Right lobe of liver (tissue), 4 donors: Measurements from ENCODE around the gene LHPP.

Experiments
- POLR2A ChIP-seq: fragments of 450-650 bp; IDR thresholded peaks from one replicate; pipeline ENCODE4 v1.6.1; 2017; ENCODE audit warnings: antibody characterized with exemption, mild to moderate bottlenecking
- TF ChIP-seq, protein P1 (sequence below), 4 donors: fragments of 200-600 bp in 3 of 4; fragments of 450-650 bp in 1 of 4; IDR thresholded peaks; one replicate each; pipeline versions ENCODE4 v1.5.1 to v1.8.0; 2016 to 2022; ENCODE audit warnings: antibody characterized with exemption in 4 of 4, mild to moderate bottlenecking in 2 of 4
- donor health status: DM: no; HTN: no; CAD: no.
- donor health status: DM: no; HTN: no; CAD: no.
- donor health status: DM: no; HTN: yes; CAD: no.

DNA sequence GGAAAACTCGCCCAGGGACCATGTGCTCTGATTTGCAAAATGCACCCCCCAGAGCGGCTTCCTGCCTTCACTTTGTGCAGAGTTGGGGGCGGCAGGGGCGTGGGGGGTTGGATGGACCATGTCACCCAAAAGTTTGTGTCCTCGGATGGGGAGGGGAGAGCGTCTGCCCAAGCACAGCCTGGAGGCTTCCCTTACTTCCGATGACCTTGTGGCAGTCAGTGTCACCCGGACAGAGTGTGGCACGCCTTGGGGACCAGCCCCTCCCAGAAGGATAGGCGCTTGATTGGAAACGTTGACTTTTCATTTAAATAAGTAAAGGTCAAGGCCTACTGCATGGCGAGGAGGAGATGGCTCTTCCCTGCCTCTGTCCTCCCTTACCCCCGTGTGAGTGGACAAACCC is 71.6 kb downstream of the LHPP start:
- TF ChIP-seq, protein P1, sequence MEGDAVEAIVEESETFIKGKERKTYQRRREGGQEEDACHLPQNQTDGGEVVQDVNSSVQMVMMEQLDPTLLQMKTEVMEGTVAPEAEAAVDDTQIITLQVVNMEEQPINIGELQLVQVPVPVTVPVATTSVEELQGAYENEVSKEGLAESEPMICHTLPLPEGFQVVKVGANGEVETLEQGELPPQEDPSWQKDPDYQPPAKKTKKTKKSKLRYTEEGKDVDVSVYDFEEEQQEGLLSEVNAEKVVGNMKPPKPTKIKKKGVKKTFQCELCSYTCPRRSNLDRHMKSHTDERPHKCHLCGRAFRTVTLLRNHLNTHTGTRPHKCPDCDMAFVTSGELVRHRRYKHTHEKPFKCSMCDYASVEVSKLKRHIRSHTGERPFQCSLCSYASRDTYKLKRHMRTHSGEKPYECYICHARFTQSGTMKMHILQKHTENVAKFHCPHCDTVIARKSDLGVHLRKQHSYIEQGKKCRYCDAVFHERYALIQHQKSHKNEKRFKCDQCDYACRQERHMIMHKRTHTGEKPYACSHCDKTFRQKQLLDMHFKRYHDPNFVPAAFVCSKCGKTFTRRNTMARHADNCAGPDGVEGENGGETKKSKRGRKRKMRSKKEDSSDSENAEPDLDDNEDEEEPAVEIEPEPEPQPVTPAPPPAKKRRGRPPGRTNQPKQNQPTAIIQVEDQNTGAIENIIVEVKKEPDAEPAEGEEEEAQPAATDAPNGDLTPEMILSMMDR (IDR thresholded peaks at IDR 0.05), result no peak
- TF ChIP-seq POLR2A, result no peak
